IPS-NIHi7 (cell line): ENCODE measurements around the gene FAM209B.
"Not testable (repeated sequence)": the region's sequence is repeated elsewhere in the genome, so short reads cannot be mapped to it uniquely, and the experiment has no call there.

ENCODE experiments used
- DNase-seq: peaks from one replicate; pipeline ENCODE4 v3.0.0; 2012; ENCODE audit warnings: mixed read lengths; ENCODE audit errors: extremely low spot score

Gene FAM209B

GRCh38 chr20:56537997-56538396, 5.0 kb downstream of the FAM209B start:
- DNase-seq: no peak

- DNase-seq: no peak
Observed at GRCh38 chr20:56540415-56540814, 7.4 kb downstream of the FAM209B start.

- no peak for DNase-seq
Observed at GRCh38 chr20:56542489-56543030, 9.5 kb downstream of the FAM209B start.

- no peak for DNase-seq
Observed at GRCh38 chr20:56551571-56551970, 18.5 kb downstream of the FAM209B start.

GRCh38 chr20:56552911-56553629, 20.0 kb downstream of the FAM209B start:
- DNase-seq: no peak

- peak; percentile 52 for DNase-seq
Observed at GRCh38 chr20:56554869-56555268, 21.8 kb downstream of the FAM209B start.

- no peak for DNase-seq
Observed at GRCh38 chr20:56558968-56559367, 25.9 kb downstream of the FAM209B start.

- DNase-seq: not testable (repeated sequence)
Observed at GRCh38 chr20:56564526-56564925, 31.5 kb downstream of the FAM209B start.

GRCh38 chr20:56565511-56565910, 32.5 kb downstream of the FAM209B start:
- no peak for DNase-seq

- DNase-seq: no peak
Observed at GRCh38 chr20:56566621-56567020, 33.6 kb downstream of the FAM209B start.

- no peak for DNase-seq
Observed at GRCh38 chr20:56570832-56571231, 37.8 kb downstream of the FAM209B start.

GRCh38 chr20:56572172-56572571, 39.1 kb downstream of the FAM209B start:
- no peak for DNase-seq

- DNase-seq: no peak
Observed at GRCh38 chr20:56573986-56574385, 40.9 kb downstream of the FAM209B start.

- no peak for DNase-seq
Observed at GRCh38 chr20:56574531-56575142, 41.6 kb downstream of the FAM209B start.

GRCh38 chr20:56575157-56575556, 42.1 kb downstream of the FAM209B start:
- DNase-seq: no peak

GRCh38 chr20:56575961-56576360, 42.9 kb downstream of the FAM209B start:
- no peak for DNase-seq

- DNase-seq: no peak
Observed at GRCh38 chr20:56579301-56579710, 46.3 kb downstream of the FAM209B start.

GRCh38 chr20:56580226-56580625, 47.2 kb downstream of the FAM209B start:
- no peak for DNase-seq

- DNase-seq: no peak
Observed at GRCh38 chr20:56581701-56582100, 48.7 kb downstream of the FAM209B start.

- DNase-seq: no peak
Observed at GRCh38 chr20:56582542-56582941, 49.5 kb downstream of the FAM209B start.

- DNase-seq: no peak
Observed at GRCh38 chr20:56584916-56585315, 51.9 kb downstream of the FAM209B start.
